OCI-LY1 (cell line): ENCODE results near the gene CCL3.

Experiments used
- H2AFZ ChIP-seq: fragments of 200-600 bp; sonication (generic), shearing (Covaris generic); 2 replicates; pipeline ENCODE4 v1.6.0; 2014; ENCODE audit warnings: antibody characterized with exemption, mild to moderate bottlenecking, low read length
- H3F3A ChIP-seq: fragments of 200-600 bp; sonication (generic), shearing (Covaris generic); 2 replicates; pipeline ENCODE4 v1.6.0; 2014; ENCODE audit warnings: mild to moderate bottlenecking, antibody characterized with exemption, low read length, moderate library complexity; ENCODE audit not compliant: insufficient read depth
- H3K27ac ChIP-seq: fragments of 200-600 bp; sonication (generic); 2 replicates; pipeline ENCODE4 v1.5.1; 2014; ENCODE audit warnings: low read length, mixed run types, mild to moderate bottlenecking, low read depth; ENCODE audit not compliant: poor library complexity, severe bottlenecking
- H3K27me3 ChIP-seq: fragments of 200-600 bp; sonication (generic); 2 replicates; pipeline ENCODE4 v1.6.0; 2014; ENCODE audit warnings: antibody characterized with exemption, mild to moderate bottlenecking, low read length, moderate library complexity; ENCODE audit not compliant: insufficient read depth
- H3K36me3 ChIP-seq: fragments of 200-600 bp; sonication (generic); 2 replicates; pipeline ENCODE4 v1.6.1; 2014; ENCODE audit warnings: mild to moderate bottlenecking, antibody characterized with exemption, low read length, moderate library complexity, mixed read lengths; ENCODE audit not compliant: insufficient read depth
- H3K4me1 ChIP-seq: fragments of 200-600 bp; sonication (generic); 2 replicates; pipeline ENCODE4 v1.5.1; 2014; ENCODE audit warnings: mild to moderate bottlenecking, low read length, moderate library complexity; ENCODE audit not compliant: insufficient read depth, severe bottlenecking
- H3K4me2 ChIP-seq: fragments of 200-600 bp; sonication (generic), shearing (Covaris generic); 2 replicates; pipeline ENCODE4 v1.6.1; 2014; ENCODE audit warnings: low read length
- H3K4me3 ChIP-seq: fragments of 200-600 bp; sonication (generic); 2 replicates; pipeline ENCODE4 v1.5.1; 2014; ENCODE audit warnings: low read length, low read depth, mild to moderate bottlenecking, mixed read lengths; ENCODE audit not compliant: poor library complexity, severe bottlenecking
- H3K79me2 ChIP-seq: fragments of 200-600 bp; shearing (Covaris generic); 2 replicates; pipeline ENCODE4 v1.6.1; 2016; ENCODE audit warnings: mixed run types, low read length, mixed read lengths; ENCODE audit not compliant: insufficient read depth
- H3K9ac ChIP-seq: fragments of 200-600 bp; sonication (generic), shearing (Covaris generic); 2 replicates; pipeline ENCODE4 v1.6.1; 2014; ENCODE audit warnings: mild to moderate bottlenecking, low read length, mixed read lengths
- H3K9me2 ChIP-seq: fragments of 200-600 bp; sonication (generic), shearing (Covaris generic); 2 replicates; pipeline ENCODE4 v1.6.1; 2014; ENCODE audit warnings: low read depth, mild to moderate bottlenecking, low read length, mixed read lengths
- H3K9me3 ChIP-seq: fragments of 200-600 bp; shearing (Covaris generic); 2 replicates; pipeline ENCODE4 v1.6.1; 2014; ENCODE audit warnings: low read length, mixed read lengths
- H4K20me1 ChIP-seq: fragments of 200-600 bp; sonication (generic), shearing (Covaris generic); 2 replicates; pipeline ENCODE4 v1.6.0; 2016; ENCODE audit warnings: mild to moderate bottlenecking, low read length; ENCODE audit not compliant: insufficient read depth
- EZH2 ChIP-seq: fragments of 200-600 bp; sonication (generic), shearing (Covaris generic); IDR thresholded peaks from 2 replicates; pipeline ENCODE4 v1.8.0; 2017; ENCODE audit warnings: borderline replicate concordance, mixed run types, mild to moderate bottlenecking, antibody characterized with exemption, low read length, moderate library complexity, mixed read lengths
- TF ChIP-seq, protein P1 (sequence below): fragments of 200-600 bp; sonication (generic), shearing (Covaris generic); IDR thresholded peaks from 2 replicates; pipeline ENCODE4 v1.5.1; 2017; ENCODE audit warnings: mild to moderate bottlenecking, antibody characterized with exemption, low read length, moderate library complexity, mixed read lengths

CCL3 gene

DNA sequence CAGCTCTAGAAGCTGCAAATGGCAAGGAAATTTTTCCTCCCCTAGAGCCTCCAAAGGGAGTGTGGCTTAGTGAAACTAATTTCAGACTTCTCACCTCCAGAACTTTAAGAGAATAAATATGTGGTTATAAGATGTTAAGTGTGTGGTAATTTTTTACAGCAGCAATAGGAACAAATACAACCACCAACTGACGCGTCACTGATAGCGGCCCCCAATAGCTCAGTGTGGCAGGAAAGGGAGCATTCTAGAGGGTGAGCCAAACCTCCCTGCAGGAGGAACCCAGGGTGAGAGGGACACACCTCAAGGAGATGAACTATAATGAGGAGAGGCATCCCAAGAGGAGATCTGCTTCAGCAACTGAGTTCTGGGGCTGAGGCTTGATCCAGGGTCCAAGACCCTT lies 17.7 kb upstream of the CCL3 start:
- no peak overlapping the region for H3K4me2 ChIP-seq
- H3K36me3 ChIP-seq, result no peaks in the 10 kb centered on the region
- TF ChIP-seq, protein P1, sequence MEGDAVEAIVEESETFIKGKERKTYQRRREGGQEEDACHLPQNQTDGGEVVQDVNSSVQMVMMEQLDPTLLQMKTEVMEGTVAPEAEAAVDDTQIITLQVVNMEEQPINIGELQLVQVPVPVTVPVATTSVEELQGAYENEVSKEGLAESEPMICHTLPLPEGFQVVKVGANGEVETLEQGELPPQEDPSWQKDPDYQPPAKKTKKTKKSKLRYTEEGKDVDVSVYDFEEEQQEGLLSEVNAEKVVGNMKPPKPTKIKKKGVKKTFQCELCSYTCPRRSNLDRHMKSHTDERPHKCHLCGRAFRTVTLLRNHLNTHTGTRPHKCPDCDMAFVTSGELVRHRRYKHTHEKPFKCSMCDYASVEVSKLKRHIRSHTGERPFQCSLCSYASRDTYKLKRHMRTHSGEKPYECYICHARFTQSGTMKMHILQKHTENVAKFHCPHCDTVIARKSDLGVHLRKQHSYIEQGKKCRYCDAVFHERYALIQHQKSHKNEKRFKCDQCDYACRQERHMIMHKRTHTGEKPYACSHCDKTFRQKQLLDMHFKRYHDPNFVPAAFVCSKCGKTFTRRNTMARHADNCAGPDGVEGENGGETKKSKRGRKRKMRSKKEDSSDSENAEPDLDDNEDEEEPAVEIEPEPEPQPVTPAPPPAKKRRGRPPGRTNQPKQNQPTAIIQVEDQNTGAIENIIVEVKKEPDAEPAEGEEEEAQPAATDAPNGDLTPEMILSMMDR, result no peak
- no peak for TF ChIP-seq EZH2
- no peaks in the 10 kb centered on the region for H3K4me1 ChIP-seq
- no peaks in the 10 kb centered on the region for H3K9me2 ChIP-seq
- no peak overlapping the region for H2AFZ ChIP-seq
- no peak overlapping the region for H3K27ac ChIP-seq
- H3K9ac ChIP-seq, result no peak overlapping the region
- H3K9me3 ChIP-seq, result no peaks in the 10 kb centered on the region
- H3K4me3 ChIP-seq, result no peak overlapping the region
- no peaks in the 10 kb centered on the region for H4K20me1 ChIP-seq
- H3K27me3 ChIP-seq, result no peaks in the 10 kb centered on the region; the same call in 1 of the 2 replicates
- H3K79me2 ChIP-seq, result no peaks in the 10 kb centered on the region
- no peaks in the 10 kb centered on the region for H3F3A ChIP-seq

DNA sequence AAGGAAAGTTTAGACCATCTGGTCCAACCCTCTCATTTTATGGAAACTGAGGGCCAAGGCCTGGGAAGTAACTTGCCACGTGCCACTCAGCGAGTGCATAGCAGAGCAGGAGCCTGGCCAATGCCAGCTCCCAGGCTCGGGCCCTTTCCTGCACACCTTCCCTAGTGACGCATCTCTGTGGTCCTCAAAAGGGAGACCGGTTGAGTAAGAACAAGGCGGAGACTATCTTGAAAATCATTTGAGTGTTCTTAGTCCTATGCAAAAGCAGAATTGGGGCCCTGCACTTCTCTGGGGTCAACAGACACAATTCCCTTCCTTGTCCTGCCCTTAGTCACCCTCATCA lies 16.5 kb upstream of the CCL3 start:
- Histone ChIP-seq H3K27me3 (no peaks in the 10 kb centered on the region), H3F3A (no peaks in the 10 kb centered on the region), H3K9me2 (no peaks in the 10 kb centered on the region), H3K4me3 (no peak overlapping the region), H3K9me3 (no peaks in the 10 kb centered on the region), H3K9ac (no peak overlapping the region), H3K79me2 (no peaks in the 10 kb centered on the region), H4K20me1 (no peaks in the 10 kb centered on the region), H2AFZ (no peak overlapping the region), H3K4me1 (no peaks in the 10 kb centered on the region), H3K36me3 (no peaks in the 10 kb centered on the region), H3K27ac (no peak overlapping the region), H3K4me2 (no peak overlapping the region)
- TF ChIP-seq, protein P1, result no peak
- no peak for TF ChIP-seq EZH2

DNA sequence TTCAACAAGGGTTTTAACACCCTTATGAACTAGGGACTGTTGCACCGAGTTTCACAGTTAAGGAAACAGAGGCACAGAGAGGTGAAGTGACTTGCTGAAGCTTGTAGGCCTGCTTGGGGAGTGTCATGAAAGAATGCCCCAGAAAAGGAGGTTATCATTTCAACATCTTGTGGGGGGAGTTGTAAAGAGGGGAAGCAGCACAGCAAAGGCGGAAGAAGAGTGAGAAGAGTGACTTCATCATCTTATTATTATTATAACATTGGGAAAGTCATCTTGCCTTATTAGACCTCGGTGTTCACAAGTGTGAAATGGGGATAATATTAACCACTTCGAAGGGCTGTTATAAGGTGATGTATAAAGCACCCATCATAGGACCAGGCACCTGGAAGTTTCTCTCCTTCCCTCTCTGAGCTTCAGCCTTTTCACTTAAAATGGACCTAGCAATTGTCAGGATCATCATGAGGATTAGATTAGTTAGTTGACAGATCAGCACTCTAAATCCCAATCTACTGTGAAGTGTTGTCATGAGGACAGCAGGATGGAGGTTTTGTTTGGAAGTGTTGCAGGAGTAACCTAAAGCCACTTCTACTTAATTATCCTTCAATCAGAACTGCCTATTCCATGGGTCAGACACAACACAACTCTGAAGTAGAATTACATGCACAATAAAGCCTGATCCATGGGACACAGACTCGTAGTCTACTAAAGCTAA lies 16.0 kb upstream of the CCL3 start:
- Histone ChIP-seq H3K27ac (no peak overlapping the region), H3K9ac (no peak overlapping the region)
- TF ChIP-seq, protein P1, result no peak
- no peak for TF ChIP-seq EZH2

More for the DNA sequence above, 16.0 kb upstream of the CCL3 start:
- no peak overlapping the region for H3K4me3 ChIP-seq
- no peaks in the 10 kb centered on the region for H3K9me3 ChIP-seq
- no peak overlapping the region for H2AFZ ChIP-seq
- no peaks in the 10 kb centered on the region for H3K9me2 ChIP-seq
- no peaks in the 10 kb centered on the region for H3K4me1 ChIP-seq
- no peaks in the 10 kb centered on the region for H3K36me3 ChIP-seq
- H3F3A ChIP-seq, result no peaks in the 10 kb centered on the region
- H3K27me3 ChIP-seq, result no peaks in the 10 kb centered on the region
- H3K4me2 ChIP-seq, result no peak overlapping the region
- H4K20me1 ChIP-seq, result no peaks in the 10 kb centered on the region
- no peaks in the 10 kb centered on the region for H3K79me2 ChIP-seq
